ENCODE measurements around the gene TEX13D. TPM values are rescaled to one million over a fixed set of nuclear protein-coding genes. Genes with fewer than 3 reads are reported as not detected.

TEX13D gene
- polyA plus RNA-seq, 1 of the 3 experiments (the other 2 are of a cell fraction): not detected

DNA sequence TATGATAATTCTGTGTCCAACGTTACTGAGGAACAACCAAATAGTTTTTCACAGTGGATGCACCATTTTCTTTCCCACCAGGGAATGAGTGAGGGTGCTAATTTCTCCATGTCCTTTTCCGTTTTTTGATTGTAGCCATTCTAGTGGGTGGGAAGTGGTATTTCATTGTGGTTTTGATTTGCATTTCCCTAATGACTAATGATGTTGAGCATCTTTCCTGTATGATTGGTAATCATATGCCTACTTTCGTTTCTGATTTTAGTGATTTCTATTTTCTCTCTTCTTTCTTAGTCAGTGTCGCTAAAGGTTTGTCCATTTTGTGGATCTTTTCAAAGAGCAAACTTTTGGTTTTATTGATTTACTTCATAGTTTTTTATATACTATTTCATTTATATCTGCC is 32.1 kb upstream of the TEX13D start:
- CTCF ChIA-PET: no interaction called here
- Histone ChIP-seq H3K4me2 (no peak overlapping the region), H3K4me1 (ENCODE audit: control insufficient read depth in 1 of 2, insufficient read depth in 2 of 2, low read depth in 1 of 2, low read length in 1 of 2) (no peaks in the 10 kb centered on the region), H3K9me2 (no peaks in the 10 kb centered on the region), H3K27ac (ENCODE audit: low read depth in 2 of 2, low read length in 1 of 2) (no peak overlapping the region), H3K27me3 (ENCODE audit: insufficient read depth) (no peaks in the 10 kb centered on the region), H2AFZ (ENCODE audit: low read depth) (peak overlapping the region; percentile 24; the same call in 1 of the 2 replicates), H4K20me1 (ENCODE audit: insufficient read depth) (no peaks in the 10 kb centered on the region), H3K79me2 (ENCODE audit: insufficient read depth) (no peaks in the 10 kb centered on the region), H3F3A (replicated peaks; ENCODE audit: insufficient read depth) (no peaks in the 10 kb centered on the region), H3K4me3 (ENCODE audit: low read depth in 2 of 2, low read length in 1 of 2) (no peak overlapping the region), H3K9ac (no peak overlapping the region), H3K36me3 (replicated peaks in 1 of 2; ENCODE audit: control insufficient read depth in 1 of 2, insufficient read depth in 2 of 2, low read length in 1 of 2) (no peaks in the 10 kb centered on the region), H3K9me3 (no peaks in the 10 kb centered on the region)
- no peak for DNase-seq
- POLR2A ChIA-PET: no interaction called here
- WGBS (ENCODE audit: low lambda C conversion rate): 34% methylated on average over 4 of the region's 4 CpGs
- TF ChIP-seq, protein P1, sequence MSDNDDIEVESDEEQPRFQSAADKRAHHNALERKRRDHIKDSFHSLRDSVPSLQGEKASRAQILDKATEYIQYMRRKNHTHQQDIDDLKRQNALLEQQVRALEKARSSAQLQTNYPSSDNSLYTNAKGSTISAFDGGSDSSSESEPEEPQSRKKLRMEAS (IDR thresholded peaks at IDR 0.05; ENCODE audit: low read depth): no peak
- TF ChIP-seq SIN3A (IDR thresholded peaks at IDR 0.05; ENCODE audit: borderline replicate concordance, low read depth, low read length) (no peak), CHD2 (IDR thresholded peaks at IDR 0.05; ENCODE audit: low read length, partially characterized antibody) (no peak), MXI1 (IDR thresholded peaks at IDR 0.05; ENCODE audit: low read depth, low read length) (no peak), POLR2AphosphoS5 (IDR thresholded peaks at IDR 0.05; ENCODE audit: low read depth, low read length) (no peak), FOXM1 (IDR thresholded peaks at IDR 0.05; ENCODE audit: low read depth) (no peak), TCF12 (IDR thresholded peaks at IDR 0.05) (no peak), MEF2A (IDR thresholded peaks at IDR 0.05; ENCODE audit: borderline replicate concordance, low read depth) (no peak)
- TF ChIP-seq, protein P2, sequence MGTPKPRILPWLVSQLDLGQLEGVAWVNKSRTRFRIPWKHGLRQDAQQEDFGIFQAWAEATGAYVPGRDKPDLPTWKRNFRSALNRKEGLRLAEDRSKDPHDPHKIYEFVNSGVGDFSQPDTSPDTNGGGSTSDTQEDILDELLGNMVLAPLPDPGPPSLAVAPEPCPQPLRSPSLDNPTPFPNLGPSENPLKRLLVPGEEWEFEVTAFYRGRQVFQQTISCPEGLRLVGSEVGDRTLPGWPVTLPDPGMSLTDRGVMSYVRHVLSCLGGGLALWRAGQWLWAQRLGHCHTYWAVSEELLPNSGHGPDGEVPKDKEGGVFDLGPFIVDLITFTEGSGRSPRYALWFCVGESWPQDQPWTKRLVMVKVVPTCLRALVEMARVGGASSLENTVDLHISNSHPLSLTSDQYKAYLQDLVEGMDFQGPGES (IDR thresholded peaks at IDR 0.05; ENCODE audit: low read depth, low read length): no peak
- TF ChIP-seq, protein P3, sequence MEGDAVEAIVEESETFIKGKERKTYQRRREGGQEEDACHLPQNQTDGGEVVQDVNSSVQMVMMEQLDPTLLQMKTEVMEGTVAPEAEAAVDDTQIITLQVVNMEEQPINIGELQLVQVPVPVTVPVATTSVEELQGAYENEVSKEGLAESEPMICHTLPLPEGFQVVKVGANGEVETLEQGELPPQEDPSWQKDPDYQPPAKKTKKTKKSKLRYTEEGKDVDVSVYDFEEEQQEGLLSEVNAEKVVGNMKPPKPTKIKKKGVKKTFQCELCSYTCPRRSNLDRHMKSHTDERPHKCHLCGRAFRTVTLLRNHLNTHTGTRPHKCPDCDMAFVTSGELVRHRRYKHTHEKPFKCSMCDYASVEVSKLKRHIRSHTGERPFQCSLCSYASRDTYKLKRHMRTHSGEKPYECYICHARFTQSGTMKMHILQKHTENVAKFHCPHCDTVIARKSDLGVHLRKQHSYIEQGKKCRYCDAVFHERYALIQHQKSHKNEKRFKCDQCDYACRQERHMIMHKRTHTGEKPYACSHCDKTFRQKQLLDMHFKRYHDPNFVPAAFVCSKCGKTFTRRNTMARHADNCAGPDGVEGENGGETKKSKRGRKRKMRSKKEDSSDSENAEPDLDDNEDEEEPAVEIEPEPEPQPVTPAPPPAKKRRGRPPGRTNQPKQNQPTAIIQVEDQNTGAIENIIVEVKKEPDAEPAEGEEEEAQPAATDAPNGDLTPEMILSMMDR (IDR thresholded peaks at IDR 0.05): no peak

DNA sequence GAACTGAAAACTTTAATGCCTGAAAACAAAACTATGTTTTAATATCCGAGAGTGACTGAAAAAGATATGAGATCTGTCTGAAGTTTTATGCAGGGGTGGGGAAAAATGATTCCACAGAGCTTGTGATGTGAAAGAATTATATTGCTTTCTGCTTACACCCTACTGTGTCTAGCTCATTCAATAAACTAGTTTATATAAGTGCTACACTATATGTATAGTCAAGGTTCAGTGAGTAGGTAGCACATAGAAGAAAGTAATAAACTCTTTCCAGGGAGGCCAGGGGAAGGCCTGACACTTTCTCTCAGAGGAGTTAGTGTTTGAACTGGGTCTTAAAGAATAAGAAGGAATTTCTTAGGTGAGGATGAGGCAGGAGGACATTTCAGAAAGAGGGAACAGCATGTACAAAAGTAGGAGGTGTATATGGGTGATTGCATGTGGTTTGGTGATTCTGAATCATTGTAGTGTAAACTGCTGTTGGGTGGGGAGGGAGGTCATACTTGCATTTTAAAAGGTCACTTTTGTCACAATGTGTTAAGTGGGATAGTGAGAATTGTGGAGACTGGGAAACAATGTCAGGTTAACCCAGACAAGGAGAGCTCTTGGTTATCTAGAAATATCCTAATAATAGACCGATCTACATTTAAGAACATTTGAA is 25.1 kb upstream of the TEX13D start:
- Histone ChIP-seq H3K9ac (no peak overlapping the region), H3K27me3 (ENCODE audit: insufficient read depth) (0 out of 2 replicates have a peak, but pooled peaks cover 4% of the 10 kb centered on the region), H4K20me1 (ENCODE audit: insufficient read depth) (no peaks in the 10 kb centered on the region), H3K4me3 (ENCODE audit: low read depth in 2 of 2, low read length in 1 of 2) (no peak overlapping the region), H3K79me2 (ENCODE audit: insufficient read depth) (no peaks in the 10 kb centered on the region), H2AFZ (ENCODE audit: low read depth) (no peak overlapping the region), H3F3A (replicated peaks; ENCODE audit: insufficient read depth) (no peaks in the 10 kb centered on the region), H3K4me2 (no peak overlapping the region), H3K4me1 (ENCODE audit: control insufficient read depth in 1 of 2, insufficient read depth in 2 of 2, low read depth in 1 of 2, low read length in 1 of 2) (no peaks in the 10 kb centered on the region), H3K9me2 (no peaks in the 10 kb centered on the region), H3K9me3 (no peaks in the 10 kb centered on the region), H3K27ac (ENCODE audit: low read depth in 2 of 2, low read length in 1 of 2) (no peak overlapping the region), H3K36me3 (replicated peaks in 1 of 2; ENCODE audit: control insufficient read depth in 1 of 2, insufficient read depth in 2 of 2, low read length in 1 of 2) (no peaks in the 10 kb centered on the region)
- ChIA-PET CTCF (no interaction called here), POLR2A (no interaction called here)
- no peak for TF ChIP-seq RFX5 (IDR thresholded peaks at IDR 0.05; ENCODE audit: low read length)
- TF ChIP-seq TCF12 (IDR thresholded peaks at IDR 0.05): no peak
- WGBS (ENCODE audit: low lambda C conversion rate): 11% methylated on average over 2 of the region's 2 CpGs
- no peak for DNase-seq
